NB4 (cell line): ENCODE results near the gene OTOF.

ENCODE experiments used
- DNase-seq: peaks from one replicate; pipeline ENCODE4 v3.0.0; 2010; ENCODE audit warnings: low read depth
- H3K4me3 ChIP-seq: one replicate; pipeline ENCODE4 v1.5.1; 2011; ENCODE audit warnings: mild to moderate bottlenecking, low read depth, low read length, moderate library complexity
- CTCF ChIP-seq: IDR thresholded peaks from one replicate; pipeline ENCODE4 v1.5.1; 2012; ENCODE audit warnings: low read depth, low read length
- MAX ChIP-seq: IDR thresholded peaks from 2 replicates; pipeline ENCODE4 v1.6.1; 2011; ENCODE audit warnings: low read depth, low read length
- MYC ChIP-seq: IDR thresholded peaks from 2 replicates; pipeline ENCODE4 v1.6.1; 2011; ENCODE audit warnings: low read depth, low read length
- POLR2A ChIP-seq: IDR thresholded peaks from 2 replicates; pipeline ENCODE4 v1.6.1; 2011; ENCODE audit warnings: mild to moderate bottlenecking; ENCODE audit not compliant: insufficient read length; ENCODE audit errors: extremely low read depth

Gene OTOF

GRCh38 chr2:26438526-26438925 lies 39.4 kb downstream of the OTOF start:
- no peak overlapping the region for H3K4me3 ChIP-seq
- no peak for DNase-seq
- TF ChIP-seq MAX = no peak
- TF ChIP-seq POLR2A = no peak

- TF ChIP-seq MAX (no peak), MYC (no peak), POLR2A (no peak), CTCF (no peak)
Observed at GRCh38 chr2:26435106-26435505, 42.8 kb downstream of the OTOF start.

GRCh38 chr2:26432859-26433258 lies 45.1 kb downstream of the OTOF start:
- DNase-seq = no peak
- no peak overlapping the region for H3K4me3 ChIP-seq
- TF ChIP-seq MYC (no peak), MAX (no peak), POLR2A (no peak), CTCF (no peak)

More at GRCh38 chr2:26435106-26435505, 42.8 kb downstream of the OTOF start:
- no peak overlapping the region for H3K4me3 ChIP-seq
- no peak for DNase-seq

GRCh38 chr2:26432363-26432762 lies 45.6 kb downstream of the OTOF start:
- H3K4me3 ChIP-seq = no peak overlapping the region
- DNase-seq = no peak
- TF ChIP-seq POLR2A = no peak
- no peak for TF ChIP-seq MYC
- no peak for TF ChIP-seq CTCF
- TF ChIP-seq MAX = no peak

- H3K4me3 ChIP-seq = no peak overlapping the region
- TF ChIP-seq MYC = no peak
- no peak for TF ChIP-seq MAX
- TF ChIP-seq CTCF = no peak
- no peak for TF ChIP-seq POLR2A
- no peak for DNase-seq
Observed at GRCh38 chr2:26430826-26431225, 47.1 kb downstream of the OTOF start.

- no peak overlapping the region for H3K4me3 ChIP-seq
- no peak for DNase-seq
- TF ChIP-seq CTCF (no peak), MYC (no peak), POLR2A (no peak), MAX (no peak)
Observed at GRCh38 chr2:26429779-26430578, 47.9 kb downstream of the OTOF start.
